M059J (cell line): ENCODE data around the gene TRERF1. TPM values are rescaled to one million over a fixed set of nuclear protein-coding genes. Genes with fewer than 3 reads are reported as not detected.

Experiments used
- DNase-seq: peaks from one replicate; pipeline ENCODE4 v3.0.0-alpha.2; 2012; ENCODE audit warnings: low read depth
- total RNA-seq: library from RNA; depleted of rRNA; stranded (reverse); fragments of >200 nt; shearing (Covaris generic); gene quantifications from 2 replicates; pipeline ENCODE4 v1.2.3, GENCODE V29; 2014

Gene TRERF1
- total RNA-seq, 1 experiment from 2014 or later, result 8.5 TPM

- DNase-seq, result peak; percentile 53
Observed at GRCh38 chr6:42337985-42338743, 113.6 kb downstream of the TRERF1 start.

- DNase-seq, result no peak
Observed at GRCh38 chr6:42336431-42336830, 115.3 kb downstream of the TRERF1 start.

GRCh38 chr6:42335896-42336295 is 115.8 kb downstream of the TRERF1 start:
- DNase-seq, result no peak

GRCh38 chr6:42334870-42335269 is 116.9 kb downstream of the TRERF1 start:
- no peak for DNase-seq

GRCh38 chr6:42333612-42334011 is 118.1 kb downstream of the TRERF1 start:
- no peak for DNase-seq

- no peak for DNase-seq
Observed at GRCh38 chr6:42332916-42333315, 118.8 kb downstream of the TRERF1 start.

GRCh38 chr6:42331019-42331418 is 120.7 kb downstream of the TRERF1 start:
- DNase-seq, result no peak

GRCh38 chr6:42326248-42326647 is 125.5 kb downstream of the TRERF1 start:
- no peak for DNase-seq

GRCh38 chr6:42324656-42325324 is 126.9 kb downstream of the TRERF1 start:
- peak; percentile 63 for DNase-seq

- no peak for DNase-seq
Observed at GRCh38 chr6:42322676-42323075, 129.1 kb downstream of the TRERF1 start.

- DNase-seq, result no peak
Observed at GRCh38 chr6:42321976-42322375, 129.8 kb downstream of the TRERF1 start.

GRCh38 chr6:42320762-42321161 is 131.0 kb downstream of the TRERF1 start:
- peak; percentile 81 for DNase-seq

- DNase-seq, result no peak
Observed at GRCh38 chr6:42318480-42318879, 133.2 kb downstream of the TRERF1 start.

- DNase-seq, result peak; percentile 82
Observed at GRCh38 chr6:42316981-42317380, 134.7 kb downstream of the TRERF1 start.

- DNase-seq, result peak; percentile 100
Observed at GRCh38 chr6:42315991-42316970, 135.4 kb downstream of the TRERF1 start.

- DNase-seq, result no peak
Observed at GRCh38 chr6:42315259-42315990, 136.3 kb downstream of the TRERF1 start.

GRCh38 chr6:42314571-42315258 is 137.0 kb downstream of the TRERF1 start:
- DNase-seq, result no peak

- peak; percentile 61 for DNase-seq
Observed at GRCh38 chr6:42313941-42314570, 137.7 kb downstream of the TRERF1 start.

- peak; percentile 87 for DNase-seq
Observed at GRCh38 chr6:42313038-42313437, 138.7 kb downstream of the TRERF1 start.

- no peak for DNase-seq
Observed at GRCh38 chr6:42307141-42307470, 144.6 kb downstream of the TRERF1 start.
